Adipocyte (in vitro differentiated cells): ENCODE results near the gene LAT.
A peak's percentile ranks its signal among the peaks of the same experiment; 100 is the strongest.
"Not testable (repeated sequence)": the region's sequence is repeated elsewhere in the genome, so short reads cannot be mapped to it uniquely, and the experiment has no call there.

ENCODE experiments used
- DNase-seq: peaks from one replicate; pipeline ENCODE4 v3.0.0-alpha.2; 2015; ENCODE audit warnings: low read depth
- H3K27me3 ChIP-seq: replicated peaks from 2 replicates; pipeline ENCODE4 v1.7.0; 2013; ENCODE audit warnings: mild to moderate bottlenecking, low read length, moderate library complexity; ENCODE audit not compliant: control insufficient read depth, insufficient read depth
- H3K36me3 ChIP-seq: 2 replicates; pipeline ENCODE4 v1.7.0; 2013; ENCODE audit warnings: low read length, mild to moderate bottlenecking, moderate library complexity; ENCODE audit not compliant: control insufficient read depth, insufficient read depth, severe bottlenecking
- H3K4me1 ChIP-seq: 2 replicates; pipeline ENCODE4 v1.7.0; 2013; ENCODE audit warnings: mild to moderate bottlenecking, low read length, moderate library complexity; ENCODE audit not compliant: control insufficient read depth, insufficient read depth
- H3K4me3 ChIP-seq: 2 replicates; pipeline ENCODE4 v1.7.0; 2013; ENCODE audit warnings: mild to moderate bottlenecking, low read length, moderate library complexity
- H3K9ac ChIP-seq: 2 replicates; pipeline ENCODE4 v1.7.0; 2013; ENCODE audit warnings: mild to moderate bottlenecking, low read length, moderate library complexity
- H3K9me3 ChIP-seq: 2 replicates; pipeline ENCODE4 v1.7.0; 2013; ENCODE audit warnings: mild to moderate bottlenecking, low read length, moderate library complexity; ENCODE audit not compliant: control insufficient read depth

LAT gene

GRCh38 chr16:28984619-28985135 is at the start of gene LAT:
TSS of gene LAT (plus strand) at chr16:28985052. CDS start at chr16:28985418, 366 bp downstream.
- H3K36me3 ChIP-seq = peaks cover 57% of the 10 kb centered on the region
- no peak within 1 kb of the TSS for H3K4me3 ChIP-seq
- H3K9ac ChIP-seq = no peak within 1 kb of the TSS
- H3K9me3 ChIP-seq = peaks cover 9% of the 10 kb centered on the region
- DNase-seq = no peak
- H3K27me3 ChIP-seq = no peaks in the 10 kb centered on the region
- no peaks in the 10 kb centered on the region for H3K4me1 ChIP-seq

- DNase-seq = no peak
- H3K36me3 ChIP-seq = no peaks in the 10 kb centered on the region
- H3K4me3 ChIP-seq = no peak overlapping the region
- H3K4me1 ChIP-seq = no peaks in the 10 kb centered on the region
- no peak overlapping the region for H3K9ac ChIP-seq
- peaks cover 11% of the 10 kb centered on the region for H3K27me3 ChIP-seq
- no peaks in the 10 kb centered on the region for H3K9me3 ChIP-seq
Measured at GRCh38 chr16:28935346-28935745, 49.5 kb upstream of the LAT start.

DNA sequence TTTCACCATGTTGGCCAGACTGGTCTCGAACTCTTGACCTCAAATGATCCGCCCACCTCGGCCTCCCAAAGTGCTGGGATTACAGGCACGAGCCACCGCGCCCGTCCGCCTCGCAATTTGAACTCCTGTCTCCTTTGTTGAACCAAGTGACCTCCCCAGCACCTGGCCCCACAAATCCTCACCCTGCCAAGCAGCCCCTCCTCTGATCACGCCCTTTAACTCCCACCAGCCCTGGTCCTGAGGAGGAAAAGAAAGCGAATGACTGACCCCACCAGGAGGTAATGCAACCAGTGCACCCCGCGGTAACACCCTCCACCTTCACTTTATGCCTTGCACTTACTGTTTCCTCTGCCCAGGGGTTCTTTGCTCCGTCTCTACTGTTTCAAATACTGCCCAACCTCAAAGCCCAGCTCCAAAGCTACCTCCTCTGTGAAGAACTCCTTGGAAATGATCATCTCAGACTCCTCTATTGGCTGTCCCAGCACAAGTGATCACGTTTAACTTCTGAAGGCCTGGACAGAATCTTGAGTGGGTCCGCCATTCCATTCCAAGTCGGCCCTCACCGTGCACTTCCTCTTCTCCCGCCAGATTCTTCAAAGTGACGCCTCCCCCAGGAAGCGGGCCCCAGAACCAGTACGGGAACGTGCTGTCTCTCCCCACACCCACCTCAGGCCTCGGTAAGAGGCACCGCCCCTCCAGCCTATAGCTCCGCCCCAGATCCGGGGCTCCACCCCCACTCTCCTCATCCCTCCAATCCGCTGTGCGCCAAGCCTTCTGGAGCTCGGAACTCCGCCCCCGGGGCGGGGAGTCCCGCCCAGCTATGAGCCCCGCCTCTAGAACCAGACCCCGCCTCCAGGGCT is 48.7 kb upstream of the LAT start:
- H3K9me3 ChIP-seq = no peaks in the 10 kb centered on the region
- peak; percentile 56 for DNase-seq
- no peak overlapping the region for H3K9ac ChIP-seq
- H3K4me3 ChIP-seq = peak overlapping the region; percentile 4
- H3K27me3 ChIP-seq = peaks cover 11% of the 10 kb centered on the region
- H3K36me3 ChIP-seq = no peaks in the 10 kb centered on the region
- no peaks in the 10 kb centered on the region for H3K4me1 ChIP-seq

DNA sequence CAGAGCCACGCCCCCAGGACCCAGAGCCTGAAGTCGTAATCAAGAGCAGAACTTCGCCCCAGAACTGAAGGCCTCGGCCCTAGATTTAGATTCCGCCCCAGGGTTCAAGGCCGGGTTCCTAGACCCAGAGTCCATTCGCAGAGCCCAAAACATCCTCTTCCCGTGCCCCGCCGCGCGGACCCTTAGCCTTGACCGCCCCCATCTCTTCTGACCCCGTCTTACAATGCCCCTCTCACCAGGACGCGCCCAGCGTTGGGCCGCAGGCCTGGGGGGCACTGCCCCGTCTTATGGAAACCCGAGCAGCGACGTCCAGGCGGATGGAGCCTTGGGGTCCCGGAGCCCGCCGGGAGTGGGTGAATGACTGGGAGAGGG is 48.1 kb upstream of the LAT start:
- Histone ChIP-seq H3K9ac (no peak overlapping the region), H3K36me3 (no peaks in the 10 kb centered on the region), H3K4me3 (no peak overlapping the region), H3K9me3 (no peaks in the 10 kb centered on the region), H3K27me3 (peaks cover 11% of the 10 kb centered on the region), H3K4me1 (no peaks in the 10 kb centered on the region)
- DNase-seq = no peak

GRCh38 chr16:28937222-28937876 is 47.5 kb upstream of the LAT start:
- H3K9me3 ChIP-seq = no peaks in the 10 kb centered on the region
- no peaks in the 10 kb centered on the region for H3K4me1 ChIP-seq
- H3K27me3 ChIP-seq = peaks cover 11% of the 10 kb centered on the region
- no peak overlapping the region for H3K4me3 ChIP-seq
- no peak overlapping the region for H3K9ac ChIP-seq
- no peak for DNase-seq
- H3K36me3 ChIP-seq = no peaks in the 10 kb centered on the region

DNA sequence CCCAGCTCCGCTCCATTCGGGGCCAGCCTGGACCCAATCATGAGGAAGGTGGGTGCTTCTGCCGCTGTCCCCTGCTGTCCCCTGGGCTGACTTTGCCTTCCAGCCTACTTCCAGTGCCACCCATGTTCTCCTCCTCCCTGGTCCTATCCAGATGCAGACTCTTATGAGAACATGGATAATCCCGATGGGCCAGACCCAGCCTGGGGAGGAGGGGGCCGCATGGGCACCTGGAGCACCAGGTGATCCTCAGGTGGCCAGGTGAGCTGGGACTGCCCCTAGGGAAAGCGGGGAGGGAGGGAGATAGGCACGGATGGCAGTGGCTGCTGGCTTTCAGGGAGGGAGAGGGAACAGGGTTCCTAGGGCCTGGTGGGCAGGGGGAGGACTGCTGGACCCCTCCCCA is 46.1 kb upstream of the LAT start:
- H3K9me3 ChIP-seq = no peaks in the 10 kb centered on the region
- no peak overlapping the region for H3K9ac ChIP-seq
- no peaks in the 10 kb centered on the region for H3K4me1 ChIP-seq
- H3K4me3 ChIP-seq = no peak overlapping the region
- H3K27me3 ChIP-seq = peaks cover 11% of the 10 kb centered on the region
- DNase-seq = no peak
- no peaks in the 10 kb centered on the region for H3K36me3 ChIP-seq

DNA sequence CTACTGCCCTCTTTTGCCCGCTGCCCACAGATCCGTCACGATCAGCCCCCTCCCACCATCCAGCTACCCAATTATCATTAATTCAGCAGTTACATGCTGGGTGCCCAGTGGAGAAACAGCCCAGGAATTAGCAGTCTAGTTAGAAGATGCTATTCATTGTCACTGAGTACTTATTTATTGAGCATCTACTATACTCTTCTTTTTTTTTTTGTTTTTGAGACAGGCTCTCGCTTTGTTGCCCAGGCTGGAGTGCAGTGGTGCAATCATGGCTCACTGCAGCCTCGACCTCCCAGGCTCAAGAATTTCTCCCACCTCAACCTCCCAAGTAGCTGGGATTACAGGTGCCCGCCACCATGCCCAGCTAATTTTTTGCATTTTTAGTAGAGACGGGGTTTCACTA is 45.0 kb upstream of the LAT start:
- not testable (repeated sequence) for H3K9me3 ChIP-seq, DNase-seq, H3K4me3 ChIP-seq, H3K4me1 ChIP-seq, H3K36me3 ChIP-seq, H3K27me3 ChIP-seq, H3K9ac ChIP-seq

DNA sequence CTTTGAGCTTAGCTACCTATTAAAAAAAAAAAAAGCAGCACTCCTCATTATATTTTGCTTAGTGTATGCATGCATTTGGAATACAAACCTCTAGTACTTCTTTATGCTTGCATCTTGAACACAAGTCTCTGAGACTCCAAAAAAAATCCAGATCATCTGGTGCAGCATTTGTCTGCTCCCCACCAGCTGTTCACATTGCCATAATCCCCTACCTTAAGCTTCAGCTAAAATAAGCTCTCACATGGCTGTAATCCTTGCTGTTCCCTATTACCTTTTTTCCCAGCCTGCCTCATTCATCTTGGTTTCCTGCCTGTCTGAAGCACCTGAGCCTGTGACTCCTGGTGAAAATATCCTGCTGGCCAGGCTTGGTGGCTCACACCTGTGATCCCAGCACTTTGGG is 41.6 kb upstream of the LAT start:
- Histone ChIP-seq H3K9ac (no peak overlapping the region), H3K9me3 (no peaks in the 10 kb centered on the region), H3K4me1 (peaks cover 9% of the 10 kb centered on the region), H3K36me3 (no peaks in the 10 kb centered on the region), H3K27me3 (no peaks in the 10 kb centered on the region), H3K4me3 (no peak overlapping the region)
- no peak for DNase-seq

- Histone ChIP-seq H3K9ac (no peak overlapping the region), H3K36me3 (no peaks in the 10 kb centered on the region), H3K9me3 (no peaks in the 10 kb centered on the region), H3K4me1 (peaks cover 12% of the 10 kb centered on the region), H3K4me3 (no peak overlapping the region), H3K27me3 (no peaks in the 10 kb centered on the region)
- DNase-seq = no peak
Measured at GRCh38 chr16:28946681-28947080, 38.2 kb upstream of the LAT start.

DNA sequence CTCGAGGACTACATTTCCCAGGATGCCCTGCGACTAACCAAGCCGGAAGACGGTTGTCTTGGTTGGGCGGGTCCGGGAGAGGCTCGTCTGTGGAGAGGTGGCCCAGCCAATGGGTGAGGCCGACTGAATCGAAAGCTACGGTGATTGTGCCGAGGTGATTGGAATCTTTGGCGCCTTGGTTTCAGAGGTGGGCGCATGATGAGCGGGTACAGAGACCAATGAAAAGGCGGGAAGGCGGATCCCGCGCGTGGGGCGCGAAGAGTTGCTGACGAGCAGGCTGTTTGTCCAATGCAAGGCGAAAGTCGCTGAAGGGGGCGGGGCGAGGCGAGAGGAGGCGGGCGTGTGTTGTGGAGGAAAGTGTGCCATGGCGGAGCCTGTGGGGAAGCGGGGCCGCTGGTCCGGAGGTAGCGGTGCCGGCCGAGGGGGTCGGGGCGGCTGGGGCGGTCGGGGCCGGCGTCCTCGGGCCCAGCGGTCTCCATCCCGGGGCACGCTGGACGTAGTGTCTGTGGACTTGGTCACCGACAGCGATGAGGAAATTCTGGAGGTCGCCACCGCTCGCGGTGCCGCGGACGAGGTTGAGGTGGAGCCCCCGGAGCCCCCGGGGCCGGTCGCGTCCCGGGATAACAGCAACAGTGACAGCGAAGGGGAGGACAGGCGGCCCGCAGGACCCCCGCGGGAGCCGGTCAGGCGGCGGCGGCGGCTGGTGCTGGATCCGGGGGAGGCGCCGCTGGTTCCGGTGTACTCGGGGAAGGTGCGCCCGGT is 34.0 kb upstream of the LAT start, which contains the start of gene NFATC2IP:
TSS of gene NFATC2IP (plus strand) at position 290 of the 762 bp plus-strand sequence. CDS start at position 365, 75 bp downstream.
- H3K9me3 ChIP-seq = no peaks in the 10 kb centered on the region
- H3K27me3 ChIP-seq = no peaks in the 10 kb centered on the region
- peak; percentile 100 for DNase-seq
- H3K4me1 ChIP-seq = peaks cover 9% of the 10 kb centered on the region
- H3K36me3 ChIP-seq = peaks cover 20% of the 10 kb centered on the region
- peak within 1 kb of the TSS; percentile 89 for H3K9ac ChIP-seq
- H3K4me3 ChIP-seq = peak within 1 kb of the TSS; percentile 92

DNA sequence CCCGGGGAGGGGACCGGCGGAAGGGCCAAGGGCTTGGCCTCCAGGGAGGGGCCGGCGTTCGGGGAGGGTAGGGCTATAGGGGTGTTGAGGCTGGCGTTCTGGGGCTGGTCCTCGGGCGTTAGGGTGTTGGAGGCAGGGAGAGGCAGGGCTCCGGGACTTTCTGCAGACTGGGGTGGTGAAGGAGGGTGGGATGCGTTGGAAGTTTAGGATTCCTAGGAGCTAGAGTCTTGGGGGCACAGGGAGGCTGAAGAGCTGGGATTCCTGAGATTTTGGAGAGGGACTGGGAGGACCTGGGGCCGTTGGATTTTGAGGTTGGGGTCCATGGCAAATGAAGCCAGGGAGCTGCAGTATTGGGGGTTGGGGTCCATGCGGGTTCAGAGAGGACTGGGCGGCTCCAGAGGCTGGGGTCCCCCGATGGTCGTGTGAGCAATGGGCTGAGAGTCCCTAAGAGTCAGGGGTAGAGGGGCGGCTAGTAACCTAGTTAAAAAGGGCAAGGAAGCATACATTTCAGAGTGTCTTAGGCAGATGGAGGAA is 33.4 kb upstream of the LAT start:
- no peak for DNase-seq
- no peaks in the 10 kb centered on the region for H3K27me3 ChIP-seq
- peaks cover 8% of the 10 kb centered on the region for H3K4me1 ChIP-seq
- peak overlapping the region; percentile 89 for H3K9ac ChIP-seq
- H3K4me3 ChIP-seq = peak overlapping the region; percentile 92
- H3K36me3 ChIP-seq = peaks cover 26% of the 10 kb centered on the region
- no peaks in the 10 kb centered on the region for H3K9me3 ChIP-seq
